ENCODE measurements around the gene SYNGR3.
"Not testable (repeated sequence)": the region's sequence is repeated elsewhere in the genome, so short reads cannot be mapped to it uniquely, and the experiment has no call there.

SYNGR3 gene

GRCh38 chr16:2025878-2026460 lies 36.2 kb downstream of the SYNGR3 start:
- peaks cover 17% of the 10 kb centered on the region for H3K4me1 Mint-ChIP-seq
- no peak overlapping the region for H3K27ac Mint-ChIP-seq
- no peaks in the 10 kb centered on the region for H3K36me3 Mint-ChIP-seq
- DNase-seq (ENCODE audit: low spot score in 2 of 2) = no peak
- H3K9me3 Mint-ChIP-seq = no peaks in the 10 kb centered on the region
- peak overlapping the region; percentile 77 for H3K4me3 Mint-ChIP-seq
- ATAC-seq (ENCODE audit: low read depth) = no peak
- peaks cover 20% of the 10 kb centered on the region for H3K27me3 Mint-ChIP-seq

- no peak for ATAC-seq (ENCODE audit: low read depth)
- H3K27ac Mint-ChIP-seq = no peak within 1 kb of the TSS
Measured at GRCh38 chr16:2026461-2027023, 36.8 kb downstream of the SYNGR3 start, which contains the start of gene NHERF2. Gene NHERF2 (plus strand): TSS chr16:2026902. CDS start chr16:2027006, 104 bp downstream.

GRCh38 chr16:2027024-2028010 lies 37.5 kb downstream of the SYNGR3 start:
- no peaks in the 10 kb centered on the region for H3K36me3 Mint-ChIP-seq
- H3K4me1 Mint-ChIP-seq = peaks cover 17% of the 10 kb centered on the region
- peaks cover 16% of the 10 kb centered on the region for H3K27me3 Mint-ChIP-seq
- H3K9me3 Mint-ChIP-seq = no peaks in the 10 kb centered on the region
- H3K4me3 Mint-ChIP-seq = peak overlapping the region; percentile 49
- ATAC-seq (ENCODE audit: low read depth) = peak; percentile 34
- H3K27ac Mint-ChIP-seq = no peak overlapping the region
- DNase-seq (ENCODE audit: low spot score in 2 of 2) = no peak

More at GRCh38 chr16:2026461-2027023, 36.8 kb downstream of the SYNGR3 start, which contains the start of gene NHERF2:
- H3K9me3 Mint-ChIP-seq = no peaks in the 10 kb centered on the region
- peaks cover 17% of the 10 kb centered on the region for H3K4me1 Mint-ChIP-seq
- H3K36me3 Mint-ChIP-seq = no peaks in the 10 kb centered on the region
- peaks cover 17% of the 10 kb centered on the region for H3K27me3 Mint-ChIP-seq
- peak within 1 kb of the TSS; percentile 77 for H3K4me3 Mint-ChIP-seq
- DNase-seq (ENCODE audit: low spot score in 2 of 2) = no peak

- H3K4me3 Mint-ChIP-seq = no peak overlapping the region
Measured at GRCh38 chr16:2028146-2028545, 38.4 kb downstream of the SYNGR3 start.

GRCh38 chr16:2028620-2029220 lies 39.0 kb downstream of the SYNGR3 start:
- Mint-ChIP-seq H3K4me3 (no peak overlapping the region), H3K36me3 (no peaks in the 10 kb centered on the region), H3K9me3 (no peaks in the 10 kb centered on the region), H3K27ac (no peak overlapping the region), H3K27me3 (peaks cover 14% of the 10 kb centered on the region), H3K4me1 (peaks cover 9% of the 10 kb centered on the region)
- ATAC-seq (ENCODE audit: low read depth) (no peak), DNase-seq (ENCODE audit: low spot score in 2 of 2) (no peak)

More at GRCh38 chr16:2028146-2028545, 38.4 kb downstream of the SYNGR3 start:
- no peak for DNase-seq (ENCODE audit: low spot score in 2 of 2)
- Mint-ChIP-seq H3K27ac (no peak overlapping the region), H3K9me3 (no peaks in the 10 kb centered on the region), H3K27me3 (peaks cover 14% of the 10 kb centered on the region), H3K36me3 (no peaks in the 10 kb centered on the region), H3K4me1 (peaks cover 11% of the 10 kb centered on the region)
- no peak for ATAC-seq (ENCODE audit: low read depth)

GRCh38 chr16:2029350-2029749 lies 39.6 kb downstream of the SYNGR3 start:
- H3K36me3 Mint-ChIP-seq = no peaks in the 10 kb centered on the region
- H3K27me3 Mint-ChIP-seq = peaks cover 17% of the 10 kb centered on the region
- ATAC-seq (ENCODE audit: low read depth) = no peak
- H3K27ac Mint-ChIP-seq = no peak overlapping the region
- H3K9me3 Mint-ChIP-seq = no peaks in the 10 kb centered on the region
- no peak overlapping the region for H3K4me3 Mint-ChIP-seq
- no peak for DNase-seq (ENCODE audit: low spot score in 2 of 2)
- H3K4me1 Mint-ChIP-seq = peaks cover 7% of the 10 kb centered on the region

GRCh38 chr16:2030036-2030435 lies 40.3 kb downstream of the SYNGR3 start:
- H3K27ac Mint-ChIP-seq = no peak overlapping the region
- H3K27me3 Mint-ChIP-seq = peaks cover 18% of the 10 kb centered on the region
- no peaks in the 10 kb centered on the region for H3K36me3 Mint-ChIP-seq
- no peak overlapping the region for H3K4me3 Mint-ChIP-seq
- no peaks in the 10 kb centered on the region for H3K9me3 Mint-ChIP-seq
- DNase-seq (ENCODE audit: low spot score in 2 of 2) (no peak), ATAC-seq (ENCODE audit: low read depth) (no peak)
- peaks cover 5% of the 10 kb centered on the region for H3K4me1 Mint-ChIP-seq

- no peak overlapping the region for H3K27ac Mint-ChIP-seq
Measured at GRCh38 chr16:2031081-2031577, 41.4 kb downstream of the SYNGR3 start.

GRCh38 chr16:2032285-2033056 lies 42.7 kb downstream of the SYNGR3 start:
- H3K9me3 Mint-ChIP-seq = no peaks in the 10 kb centered on the region
- no peak for DNase-seq (ENCODE audit: low spot score in 2 of 2)
- H3K4me3 Mint-ChIP-seq = no peak overlapping the region
- H3K36me3 Mint-ChIP-seq = no peaks in the 10 kb centered on the region
- H3K4me1 Mint-ChIP-seq = peaks cover under 1% of the 10 kb centered on the region
- H3K27ac Mint-ChIP-seq = no peak overlapping the region
- H3K27me3 Mint-ChIP-seq = peaks cover 11% of the 10 kb centered on the region
- ATAC-seq (ENCODE audit: low read depth) = peak; percentile 33

More at GRCh38 chr16:2031081-2031577, 41.4 kb downstream of the SYNGR3 start:
- DNase-seq (ENCODE audit: low spot score in 2 of 2) (no peak), ATAC-seq (ENCODE audit: low read depth) (no peak)
- H3K9me3 Mint-ChIP-seq = no peaks in the 10 kb centered on the region
- H3K27me3 Mint-ChIP-seq = peaks cover 11% of the 10 kb centered on the region
- H3K4me1 Mint-ChIP-seq = peaks cover 2% of the 10 kb centered on the region
- H3K4me3 Mint-ChIP-seq = no peak overlapping the region
- H3K36me3 Mint-ChIP-seq = no peaks in the 10 kb centered on the region

- Mint-ChIP-seq H3K36me3 (no peaks in the 10 kb centered on the region), H3K27me3 (peaks cover 13% of the 10 kb centered on the region), H3K27ac (peak overlapping the region; percentile 38), H3K4me1 (no peaks in the 10 kb centered on the region), H3K9me3 (no peaks in the 10 kb centered on the region), H3K4me3 (peak overlapping the region; percentile 5)
- DNase-seq (ENCODE audit: low spot score in 2 of 2) = no peak
- peak; percentile 71 for ATAC-seq (ENCODE audit: low read depth)
Measured at GRCh38 chr16:2033057-2033908, 43.5 kb downstream of the SYNGR3 start.

- not testable (repeated sequence) for H3K36me3 Mint-ChIP-seq; H3K27ac Mint-ChIP-seq; H3K4me3 Mint-ChIP-seq; H3K4me1 Mint-ChIP-seq; DNase-seq (ENCODE audit: low spot score in 2 of 2); H3K9me3 Mint-ChIP-seq; ATAC-seq (ENCODE audit: low read depth)
- peaks cover 16% of the 10 kb centered on the region for H3K27me3 Mint-ChIP-seq
Measured at GRCh38 chr16:2033909-2034695, 44.3 kb downstream of the SYNGR3 start.
